Heart left ventricle (tissue), 13 donors: Measurements from ENCODE around the gene NUDT5.

ENCODE experiments used
- POLR2A ChIP-seq, 2 donors: fragments of 450-650 bp; IDR thresholded peaks; one replicate each; pipeline ENCODE4 v1.6.1; 2017; ENCODE audit warnings: antibody characterized with exemption in 2 of 2, mild to moderate bottlenecking in 2 of 2, moderate library complexity in 2 of 2
- TF ChIP-seq, protein P1 (sequence below), 12 donors: fragments of 200-600 bp; sonication (generic) in 4 of 12; IDR thresholded peaks; one replicate each; pipeline versions ENCODE4 v1.5.0 to v1.8.0; 2018 to 2022; ENCODE audit warnings: antibody characterized with exemption in 12 of 12, mild to moderate bottlenecking in 5 of 12
- donor health status: ischemic (EF 13 %, LVEDD 7.1; RV severe dilation, severe dysfunction).
- donor health status: DM: no; HTN: yes; CAD: no.
- donor health status: DM: no; HTN: no; CAD: no.
- donor health status: ischemic (EF 25% LVEDD 6.9; RV normal size, moderate dysfunction).
- donor health status: ischemic (EF 25% LVEDD 5.7; RV mildly dilated, moderate dysfunction).
- donor health status: ischemic (EF 35%, LVEDD 5.7; RV mildly dilated, moderate dysfunction).
- donor health status: nonischemic (EF 11% LVEDD 7.7; RV severe dilation, severe dysfunction).
- donor health status: DM: yes; HTN: yes; CAD: no.
- donor health status: PGD.
- donor health status: ischemic (EF 29% LVEDD 5.4; RV normal size, mild dysfunction).
- donor health status: nonischemic (EF 23%, LVEDD 6.1; RV moderate dilation, normal function).

GRCh38 chr10:12198156-12198555 is 2.5 kb upstream of the NUDT5 start:
- TF ChIP-seq, protein P1, sequence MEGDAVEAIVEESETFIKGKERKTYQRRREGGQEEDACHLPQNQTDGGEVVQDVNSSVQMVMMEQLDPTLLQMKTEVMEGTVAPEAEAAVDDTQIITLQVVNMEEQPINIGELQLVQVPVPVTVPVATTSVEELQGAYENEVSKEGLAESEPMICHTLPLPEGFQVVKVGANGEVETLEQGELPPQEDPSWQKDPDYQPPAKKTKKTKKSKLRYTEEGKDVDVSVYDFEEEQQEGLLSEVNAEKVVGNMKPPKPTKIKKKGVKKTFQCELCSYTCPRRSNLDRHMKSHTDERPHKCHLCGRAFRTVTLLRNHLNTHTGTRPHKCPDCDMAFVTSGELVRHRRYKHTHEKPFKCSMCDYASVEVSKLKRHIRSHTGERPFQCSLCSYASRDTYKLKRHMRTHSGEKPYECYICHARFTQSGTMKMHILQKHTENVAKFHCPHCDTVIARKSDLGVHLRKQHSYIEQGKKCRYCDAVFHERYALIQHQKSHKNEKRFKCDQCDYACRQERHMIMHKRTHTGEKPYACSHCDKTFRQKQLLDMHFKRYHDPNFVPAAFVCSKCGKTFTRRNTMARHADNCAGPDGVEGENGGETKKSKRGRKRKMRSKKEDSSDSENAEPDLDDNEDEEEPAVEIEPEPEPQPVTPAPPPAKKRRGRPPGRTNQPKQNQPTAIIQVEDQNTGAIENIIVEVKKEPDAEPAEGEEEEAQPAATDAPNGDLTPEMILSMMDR (IDR thresholded peaks at IDR 0.05), result no peak
- no peak for TF ChIP-seq POLR2A (IDR thresholded peaks at IDR 0.05)
